Activated gamma-delta T cell (primary cell): ENCODE data around the gene MACROD2.

Experiments used
- DNase-seq: peaks from one replicate; lab custom pipeline; 2025; lab: John Stamatoyannopoulos, UW

MACROD2 gene

DNA sequence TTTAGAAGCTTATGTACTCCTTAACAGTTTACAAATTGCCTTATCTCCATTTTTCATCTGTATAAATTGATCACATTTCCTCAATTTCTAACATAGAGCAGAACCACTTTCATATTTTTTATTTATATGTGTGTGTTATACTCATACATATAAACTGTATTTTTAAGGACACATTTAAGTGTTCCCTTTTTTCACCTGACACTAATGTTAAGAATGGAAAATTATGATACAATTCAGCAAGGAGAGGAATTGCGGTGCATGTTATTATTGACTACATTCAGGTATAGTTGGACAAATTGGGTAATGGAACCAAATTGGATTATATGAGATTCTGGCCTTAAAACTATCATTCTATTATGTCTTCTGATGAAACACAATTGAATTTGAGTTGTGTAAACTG is 821.2 kb downstream of the MACROD2 start:
- DNase-seq, result no peak

DNA sequence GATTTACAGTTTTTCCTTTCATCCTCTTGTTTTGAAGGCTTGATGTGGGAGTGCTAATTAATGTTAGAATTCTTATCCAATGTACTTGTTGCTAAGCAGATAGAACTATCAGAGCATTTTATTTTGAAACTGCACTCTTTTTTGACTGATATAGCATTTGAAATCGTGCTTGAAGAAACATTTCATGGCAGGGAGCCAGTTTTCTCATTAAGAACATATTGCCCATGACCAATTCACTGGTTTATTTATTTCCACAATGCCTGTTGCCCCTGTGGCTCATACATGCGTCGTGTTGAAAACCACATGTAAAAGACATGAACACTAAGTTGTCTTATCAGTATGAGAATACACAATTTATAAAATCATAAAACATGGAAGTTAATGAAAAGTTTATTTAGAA is 821.8 kb downstream of the MACROD2 start:
- no peak for DNase-seq

DNA sequence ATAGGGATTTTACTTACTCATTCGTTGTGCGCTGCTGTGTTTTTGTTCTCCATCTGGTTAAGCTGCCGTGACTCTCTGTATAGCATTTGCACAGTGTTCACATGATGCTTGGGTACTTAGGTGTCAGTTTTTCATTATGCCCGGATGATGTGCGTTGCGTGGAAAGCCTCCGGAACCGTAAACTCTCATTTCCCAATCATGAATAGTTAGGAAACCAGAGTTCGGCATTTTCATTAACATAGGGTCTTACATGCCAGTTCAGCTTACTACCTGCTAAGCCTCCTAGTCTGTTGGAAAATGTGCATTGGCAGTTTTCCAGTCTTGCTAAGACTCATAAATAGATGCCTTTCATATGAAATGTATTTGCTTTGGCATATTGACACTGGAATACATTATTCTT is 825.5 kb downstream of the MACROD2 start:
- DNase-seq, result no peak

DNA sequence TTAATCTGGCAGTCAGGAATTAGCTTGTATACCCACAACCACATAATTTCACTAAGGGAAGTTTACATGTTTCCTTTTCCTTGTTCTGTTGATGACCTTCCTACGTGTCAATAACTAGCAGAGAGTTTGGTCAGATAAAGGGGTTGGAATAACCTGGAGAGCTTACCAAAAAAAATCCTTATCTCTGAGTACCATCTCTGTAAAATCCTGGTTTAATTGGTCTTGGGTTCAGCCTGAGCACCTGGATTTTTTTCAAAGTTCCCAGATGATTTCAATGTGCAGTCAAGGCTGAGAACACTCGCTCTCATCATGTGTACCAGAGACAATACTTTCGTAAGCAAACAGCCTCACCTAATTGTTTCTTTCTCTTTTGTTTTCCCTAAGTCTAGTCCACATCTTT is 825.9 kb downstream of the MACROD2 start:
- DNase-seq, result no peak

DNA sequence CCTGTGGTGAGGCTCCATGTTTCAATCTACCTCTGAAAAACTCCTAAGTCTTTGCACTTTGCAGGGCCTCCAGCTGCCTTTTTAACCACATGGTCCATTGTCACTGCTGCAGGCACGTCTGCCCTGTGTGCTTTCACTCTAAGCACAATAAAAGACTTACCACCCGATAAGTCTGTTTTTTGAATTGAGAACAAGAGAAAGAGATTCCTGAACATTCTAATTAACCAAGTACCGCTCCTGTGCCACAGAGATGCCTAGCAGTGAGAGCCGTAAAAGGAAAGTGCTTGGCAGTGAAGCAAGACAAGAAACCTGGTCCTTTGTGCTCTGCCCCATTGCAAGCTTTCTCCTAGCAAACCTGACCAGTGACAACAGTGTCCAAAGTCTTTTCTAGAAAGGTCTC is 829.7 kb downstream of the MACROD2 start:
- DNase-seq, result no peak

DNA sequence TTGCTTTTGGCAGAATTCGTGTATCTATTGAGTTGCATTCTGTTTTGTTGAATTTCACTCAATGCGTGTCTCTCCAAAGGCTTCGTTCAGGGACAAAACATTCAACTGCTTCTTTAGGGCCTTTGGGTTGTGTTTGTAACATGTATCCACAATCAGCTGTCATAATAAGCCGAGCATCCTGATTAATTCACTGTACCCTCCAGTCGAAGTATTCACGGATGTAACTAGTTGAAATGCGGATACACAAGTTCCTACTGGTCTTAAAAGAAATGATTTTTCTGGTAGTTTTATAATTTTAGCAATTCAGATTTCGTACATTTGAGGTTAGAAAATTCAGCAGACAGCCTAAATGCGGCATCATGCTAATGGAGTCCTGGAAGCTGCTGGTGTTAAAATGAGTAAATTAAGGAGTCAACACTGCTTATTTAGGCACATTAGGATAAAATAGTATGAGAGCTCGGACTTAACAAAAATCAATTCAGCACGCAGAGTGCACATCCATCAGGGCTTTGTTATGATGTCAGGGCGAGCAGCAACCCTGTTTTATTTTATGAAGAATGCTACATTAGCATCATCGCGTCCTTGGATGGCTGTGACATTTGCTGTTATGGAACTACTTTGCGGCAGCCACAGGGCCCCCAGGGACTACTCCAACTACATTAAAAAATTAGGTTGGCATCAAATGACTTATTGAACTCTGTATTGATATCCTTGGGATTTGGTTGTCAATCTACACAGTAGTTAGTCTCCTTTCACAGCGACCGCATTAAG is 831.4 kb downstream of the MACROD2 start:
- DNase-seq, result no peak

DNA sequence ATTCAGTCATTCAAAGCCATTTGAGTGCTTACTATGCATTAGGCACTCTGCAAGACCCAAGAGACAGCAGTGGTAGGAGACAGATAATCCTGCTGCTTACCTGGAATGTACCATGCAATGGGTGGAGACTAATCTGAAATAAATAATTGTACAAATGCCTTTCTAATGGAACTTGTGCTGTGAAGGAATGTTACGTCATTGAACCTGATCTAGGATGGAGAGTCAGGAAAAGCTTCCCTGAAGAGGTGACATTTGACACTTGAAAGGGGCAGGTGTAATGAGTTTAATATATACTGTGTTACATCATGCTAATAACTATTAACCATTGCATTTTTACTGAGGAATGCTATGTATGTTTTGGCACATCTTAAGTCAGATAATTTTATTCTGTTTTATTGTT is 833.1 kb downstream of the MACROD2 start:
- no peak for DNase-seq

DNA sequence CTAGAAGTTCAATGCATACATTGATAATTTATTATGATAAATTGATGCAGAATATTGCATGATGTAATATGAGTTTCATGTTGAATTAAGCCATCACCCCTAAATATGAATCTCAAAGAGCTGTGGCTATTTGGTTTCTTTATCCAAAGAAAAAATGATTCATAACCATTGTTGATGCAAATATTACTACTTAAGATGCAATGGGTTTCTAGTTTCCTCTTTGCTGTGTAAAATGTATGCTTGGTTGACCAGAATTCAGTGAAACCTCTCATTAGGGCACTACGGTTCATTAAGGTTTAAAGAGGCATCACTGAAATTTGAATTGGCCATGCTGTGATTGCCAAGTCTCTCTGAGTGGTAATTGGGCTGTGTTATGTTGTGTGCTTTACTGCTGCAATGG is 834.6 kb downstream of the MACROD2 start:
- no peak for DNase-seq

DNA sequence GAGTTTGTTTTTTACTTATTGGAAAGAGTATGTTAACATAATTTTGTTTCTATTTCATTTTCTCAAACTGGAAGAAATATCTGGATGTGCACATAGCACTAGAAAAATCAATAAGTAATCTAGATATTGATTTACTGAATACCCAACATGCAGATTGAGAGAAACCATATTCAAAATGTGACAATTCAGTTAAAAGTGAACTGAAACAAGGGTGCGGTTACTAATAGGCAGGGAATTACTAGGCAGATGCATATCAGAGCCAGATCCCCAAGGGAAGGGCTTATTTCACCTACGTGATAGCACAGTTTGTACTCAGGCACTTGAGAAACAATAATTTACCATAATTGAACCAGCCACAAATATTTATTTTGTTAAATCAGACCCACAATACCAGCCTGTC is 835.1 kb downstream of the MACROD2 start:
- no peak for DNase-seq

DNA sequence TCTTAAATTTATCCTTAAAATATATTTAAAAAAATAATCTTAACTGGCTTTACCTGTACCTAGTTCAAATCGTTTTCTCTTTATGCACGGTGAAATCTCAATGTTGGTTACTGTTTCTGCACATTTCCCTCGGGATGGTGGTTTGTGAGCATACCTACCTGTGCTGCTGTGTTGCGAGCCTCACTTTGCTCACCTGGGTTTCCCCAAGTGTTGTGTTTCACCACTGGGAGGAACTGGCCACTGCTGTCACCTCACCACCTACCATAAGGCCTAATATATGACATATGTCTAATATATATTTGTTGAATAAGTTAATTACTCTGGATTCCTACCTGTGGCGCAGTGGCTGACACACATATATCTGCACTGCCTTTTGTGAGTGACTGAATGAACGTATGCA is 835.6 kb downstream of the MACROD2 start:
- no peak for DNase-seq

DNA sequence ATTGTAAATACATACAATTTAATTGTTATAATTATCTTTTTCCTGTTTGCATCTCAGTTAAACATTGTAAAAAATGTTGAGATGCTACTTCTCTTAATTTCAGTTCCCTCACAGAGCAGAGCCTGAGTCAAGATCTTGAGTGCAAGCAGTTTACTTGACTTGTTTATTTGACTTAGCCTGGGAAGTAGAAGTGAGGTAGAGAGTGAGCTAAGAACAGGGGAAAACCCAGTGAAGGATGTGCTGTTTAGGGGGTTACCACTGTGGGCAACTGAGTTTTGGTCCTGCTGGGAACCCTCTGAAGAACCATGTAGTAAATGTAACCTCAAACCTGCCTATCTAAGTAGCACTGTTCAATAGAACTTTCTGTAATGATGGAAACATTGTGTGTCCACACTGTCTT is 837.3 kb downstream of the MACROD2 start:
- no peak for DNase-seq

DNA sequence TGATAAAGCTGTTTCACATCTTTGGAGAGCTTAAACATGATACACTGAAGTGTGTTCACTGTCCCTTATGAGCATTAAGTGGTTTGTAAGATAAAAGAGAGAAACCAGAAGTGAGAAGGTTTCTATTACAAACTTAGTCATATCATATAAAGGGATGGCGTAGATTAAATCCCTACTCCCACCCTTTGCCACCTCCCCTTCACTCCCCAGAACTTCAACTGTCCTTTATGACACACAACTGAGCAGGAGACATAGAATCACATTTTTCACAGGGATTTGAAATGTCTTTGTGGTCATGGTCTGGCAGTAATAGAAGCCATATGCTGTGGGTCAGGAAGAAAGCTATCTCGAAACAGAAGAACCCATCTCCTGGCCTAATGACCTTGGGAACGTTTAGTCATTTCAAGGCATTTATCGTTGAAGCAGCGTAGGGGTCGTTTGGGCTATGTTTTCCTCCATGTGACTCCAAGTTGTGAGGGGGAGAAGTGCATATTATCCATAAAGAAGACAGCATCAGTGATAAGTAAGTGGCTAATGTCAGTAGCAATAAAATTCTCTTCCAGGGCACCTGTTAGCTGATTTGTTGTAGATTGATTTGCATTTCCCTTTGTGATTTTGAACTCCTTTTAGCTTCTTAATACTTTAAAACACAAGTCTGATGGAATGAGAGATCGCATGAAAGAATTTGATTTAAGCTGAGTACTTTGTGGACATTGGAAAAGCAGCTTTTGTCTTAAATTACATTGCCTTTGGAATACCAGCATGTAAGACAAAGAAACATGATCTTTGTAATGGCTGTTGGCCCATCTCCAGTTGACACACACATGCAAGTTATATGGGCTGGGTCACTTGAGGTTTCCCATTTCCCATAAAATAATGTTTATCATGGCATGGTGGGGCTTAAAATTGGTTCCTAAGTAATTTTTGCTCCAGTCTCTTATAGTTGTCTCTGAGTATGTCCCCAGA is 843.6 kb downstream of the MACROD2 start:
- DNase-seq, result no peak

DNA sequence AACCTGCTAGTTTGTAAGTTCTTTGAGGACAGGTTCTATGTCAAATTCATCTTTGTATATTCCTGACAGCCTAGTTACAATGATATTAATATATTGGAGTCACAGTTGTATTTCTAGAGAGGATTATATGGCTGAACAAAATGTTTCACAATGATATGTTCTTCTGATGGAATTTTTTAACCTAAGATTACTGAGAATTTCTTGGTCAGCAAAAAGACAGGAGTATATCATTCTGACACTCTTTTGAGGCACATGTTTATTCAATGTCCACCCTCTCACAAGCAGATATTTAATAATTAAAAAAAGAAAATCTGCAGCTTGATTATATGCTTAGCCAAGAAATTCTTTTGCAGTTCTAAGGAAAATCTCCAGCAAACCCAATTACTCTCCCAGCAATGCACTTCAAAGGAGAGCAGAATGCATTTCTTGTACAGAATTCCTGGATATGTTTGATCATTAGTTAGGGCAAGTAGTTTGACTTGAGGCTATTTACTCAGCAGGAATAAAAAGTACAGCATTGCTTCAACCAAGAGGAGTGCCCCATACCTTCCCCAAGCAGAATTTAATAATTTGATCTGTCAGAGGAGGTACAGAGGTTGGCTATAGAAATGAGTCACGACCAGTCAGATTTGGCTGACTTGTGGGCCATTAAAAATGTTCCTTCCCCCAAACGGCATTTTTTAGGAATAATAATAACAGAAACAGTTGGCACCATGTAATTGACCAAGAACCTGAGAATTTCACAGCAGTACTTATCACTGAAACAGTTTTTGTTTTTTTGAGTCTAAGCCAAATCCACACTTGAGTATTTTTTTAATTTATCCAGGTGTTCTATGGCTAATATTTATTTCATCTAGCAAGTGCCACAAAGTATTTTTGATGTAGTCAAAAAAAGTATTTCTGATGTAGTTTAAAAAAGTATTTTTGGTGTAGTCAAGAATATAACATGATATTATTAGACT is 850.2 kb downstream of the MACROD2 start:
- DNase-seq, result no peak

DNA sequence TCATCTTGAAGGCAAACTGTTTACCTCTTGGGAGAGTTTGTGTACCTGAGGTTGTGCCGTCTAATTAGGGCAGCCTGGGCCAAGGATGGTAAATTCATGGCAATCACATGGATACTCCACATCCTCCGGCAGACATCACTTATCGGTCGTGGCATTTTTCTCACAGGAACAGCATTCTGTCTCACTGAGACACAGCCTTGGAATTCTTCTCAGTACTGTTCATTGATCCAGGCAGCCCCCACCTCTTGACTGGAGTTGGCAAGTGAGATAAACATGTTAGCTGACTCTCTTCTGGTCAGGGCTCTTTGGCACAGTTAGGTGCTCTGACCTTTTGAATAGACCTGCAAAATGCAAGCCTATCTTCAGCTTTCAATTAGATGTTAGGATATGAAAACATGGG is 853.5 kb downstream of the MACROD2 start:
- no peak for DNase-seq

DNA sequence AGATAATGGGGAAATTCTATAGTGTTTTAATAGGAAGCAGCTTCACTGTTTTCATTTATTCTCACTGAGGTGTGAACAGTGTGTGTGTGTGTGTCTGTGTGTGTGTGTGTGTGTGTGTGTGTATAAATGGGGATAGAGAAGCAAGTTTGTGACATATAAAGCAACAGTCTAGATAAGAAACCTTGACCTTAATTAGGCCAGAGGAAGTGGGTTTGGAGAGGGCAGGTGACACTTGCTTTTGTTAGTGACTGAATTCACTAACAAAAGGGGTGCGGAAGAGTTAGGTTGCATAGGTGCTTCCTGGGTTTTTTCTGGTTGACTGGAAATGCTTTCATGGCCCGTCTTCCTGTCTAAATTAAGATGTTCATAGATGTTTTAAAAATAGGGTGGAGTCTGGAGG is 857.8 kb downstream of the MACROD2 start:
- no peak for DNase-seq

DNA sequence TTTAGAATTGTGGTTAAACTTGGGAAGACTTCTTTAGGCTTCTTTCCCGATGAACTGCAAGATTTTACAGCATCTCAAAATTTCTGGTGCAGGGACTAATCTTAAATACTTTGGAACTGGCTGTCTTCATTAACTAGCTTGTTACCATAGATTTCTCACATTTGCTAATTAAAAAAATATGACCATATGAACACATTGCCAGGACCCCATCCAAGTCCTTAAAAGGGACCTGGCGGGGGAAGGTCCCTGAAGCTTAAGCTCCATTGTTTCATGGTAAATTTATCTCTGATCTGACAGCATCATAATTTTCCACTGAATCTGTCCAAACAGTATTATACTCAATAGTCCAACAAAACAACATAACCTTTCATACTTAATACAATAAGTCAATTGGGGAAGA is 859.9 kb downstream of the MACROD2 start:
- no peak for DNase-seq

DNA sequence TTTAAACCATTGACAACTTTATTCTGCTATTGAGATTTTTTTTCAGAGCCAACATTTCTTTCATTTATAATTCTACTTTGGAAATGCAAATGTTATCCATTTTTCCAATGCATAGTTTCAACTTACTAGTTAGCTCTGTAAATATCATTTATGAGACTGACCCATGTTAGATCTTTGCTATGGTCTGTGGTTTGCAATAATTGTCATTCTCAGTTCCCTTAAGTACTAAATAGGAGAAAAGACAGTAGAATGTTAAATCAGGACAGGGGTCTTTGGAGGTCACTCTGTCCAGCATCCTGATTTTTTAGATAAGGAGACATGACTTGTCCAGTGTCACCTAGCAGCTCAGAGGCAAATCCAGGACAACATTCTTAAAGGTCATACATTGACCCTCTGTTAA is 864.3 kb downstream of the MACROD2 start:
- DNase-seq, result no peak

DNA sequence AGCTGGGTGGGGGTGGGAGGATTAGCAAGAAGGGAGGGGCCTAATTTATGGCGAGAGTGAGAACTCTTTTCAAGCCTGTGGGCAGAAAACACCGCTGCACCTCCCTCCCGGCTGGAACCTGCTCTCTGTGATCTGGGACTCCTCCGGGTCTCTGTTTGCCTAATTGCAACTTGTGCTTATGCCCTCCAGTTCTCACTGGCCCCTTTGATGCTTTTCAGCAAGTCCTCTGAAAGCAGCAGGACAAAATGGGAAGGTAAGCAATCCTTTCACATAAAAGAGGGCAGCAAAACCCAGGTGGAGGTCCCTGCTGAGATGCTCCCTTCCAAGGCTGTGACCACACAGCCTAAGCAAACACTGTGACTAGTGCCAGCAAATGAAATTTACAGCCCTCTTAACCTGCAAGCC is 865.1 kb downstream of the MACROD2 start:
- DNase-seq, result no peak

DNA sequence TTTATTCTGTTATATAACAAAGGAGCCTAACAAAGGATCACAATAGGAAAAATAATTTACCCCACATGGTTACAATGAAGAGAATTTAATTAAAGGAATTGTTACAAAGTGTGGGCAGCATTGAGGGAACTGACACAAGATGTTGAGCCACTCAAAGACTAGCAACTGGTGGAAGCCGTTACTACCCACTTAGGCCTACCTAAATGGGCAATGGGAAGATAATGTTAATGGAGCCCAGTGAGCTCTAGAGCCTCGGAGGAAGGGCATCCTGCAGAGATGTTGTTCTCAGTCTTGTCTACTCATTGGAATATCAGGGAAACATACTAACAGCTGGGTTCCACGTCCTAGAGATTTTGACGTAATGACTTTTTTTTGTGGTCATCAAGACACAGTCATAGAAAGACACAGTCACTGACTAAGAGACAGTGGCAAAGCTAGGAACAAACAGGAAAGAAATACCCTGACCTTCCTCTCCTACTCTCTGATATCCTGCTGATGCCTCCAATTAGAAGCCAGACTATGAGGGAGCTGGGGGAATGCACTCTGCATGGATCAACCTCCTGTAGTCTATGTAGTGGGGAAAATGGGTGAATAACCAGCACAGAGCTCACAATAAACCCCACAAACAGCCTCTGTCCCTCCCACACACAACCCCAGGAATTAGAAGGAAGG is 865.8 kb downstream of the MACROD2 start:
- no peak for DNase-seq

DNA sequence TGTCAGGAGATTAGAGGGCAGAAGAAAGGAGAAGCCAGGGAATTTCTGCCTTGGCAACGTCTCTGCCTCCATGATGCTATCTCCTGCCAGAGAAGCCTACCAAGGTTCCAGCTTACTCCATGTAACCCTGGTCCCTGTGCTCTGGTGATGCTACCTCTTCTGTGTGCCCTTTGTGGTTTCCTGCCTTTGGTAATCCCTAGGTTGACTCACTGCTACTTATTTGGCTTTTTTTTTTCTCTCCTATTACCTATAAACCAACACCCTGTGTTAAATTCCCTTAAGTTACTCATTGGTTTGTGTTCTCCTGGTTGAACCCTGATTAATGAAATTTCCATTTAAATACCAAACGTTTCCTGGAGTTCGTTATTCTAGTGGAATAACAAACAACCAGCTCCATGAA is 869.9 kb downstream of the MACROD2 start:
- no peak for DNase-seq

DNA sequence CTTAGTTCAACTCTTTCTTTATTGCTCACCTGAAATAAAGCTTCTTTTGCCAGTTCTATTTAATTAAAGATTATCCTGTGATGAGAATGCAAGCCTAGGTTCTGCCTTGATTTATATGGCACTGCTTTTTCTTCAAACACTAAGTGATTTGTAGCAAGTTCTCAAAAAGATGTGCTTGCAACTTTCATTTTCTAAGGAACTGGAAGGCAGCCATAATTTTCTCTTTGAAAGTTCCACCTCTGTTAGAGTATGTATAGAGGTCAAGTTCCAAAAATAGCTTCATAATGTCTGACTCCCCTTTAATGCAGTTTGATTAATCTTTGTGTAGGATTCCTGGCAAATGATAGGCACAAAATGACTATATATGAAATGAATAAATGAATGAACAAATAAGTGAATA is 870.4 kb downstream of the MACROD2 start:
- no peak for DNase-seq
